ENCODE results near the gene ACVRL1.

DNA sequence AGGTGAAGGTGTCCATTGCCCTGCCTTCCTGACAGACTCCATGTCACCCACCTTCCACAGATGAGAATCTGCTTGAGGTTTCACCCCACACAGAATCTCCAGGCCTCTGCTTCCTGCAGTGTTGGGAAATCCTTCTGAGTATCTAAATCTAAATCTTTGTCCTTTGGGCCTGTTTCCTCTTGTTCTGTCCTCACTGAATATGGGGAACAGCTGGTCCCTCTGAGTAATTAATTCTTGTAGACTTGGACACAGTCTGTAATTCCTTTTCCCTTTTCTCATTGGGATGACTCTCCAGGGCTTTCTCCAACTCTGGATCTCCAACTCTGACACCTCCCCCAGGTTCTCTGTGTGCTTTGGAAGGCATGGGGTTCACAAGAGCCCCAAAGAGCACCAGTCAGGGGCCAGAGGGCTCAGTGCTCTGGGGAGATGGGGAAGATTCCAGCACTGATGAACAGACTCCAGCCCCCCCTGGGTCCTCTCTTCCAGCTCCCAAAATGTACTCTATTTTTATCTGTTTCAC lies 2.3 kb upstream of the ACVRL1 start:
- TF ChIP-seq, protein P1, sequence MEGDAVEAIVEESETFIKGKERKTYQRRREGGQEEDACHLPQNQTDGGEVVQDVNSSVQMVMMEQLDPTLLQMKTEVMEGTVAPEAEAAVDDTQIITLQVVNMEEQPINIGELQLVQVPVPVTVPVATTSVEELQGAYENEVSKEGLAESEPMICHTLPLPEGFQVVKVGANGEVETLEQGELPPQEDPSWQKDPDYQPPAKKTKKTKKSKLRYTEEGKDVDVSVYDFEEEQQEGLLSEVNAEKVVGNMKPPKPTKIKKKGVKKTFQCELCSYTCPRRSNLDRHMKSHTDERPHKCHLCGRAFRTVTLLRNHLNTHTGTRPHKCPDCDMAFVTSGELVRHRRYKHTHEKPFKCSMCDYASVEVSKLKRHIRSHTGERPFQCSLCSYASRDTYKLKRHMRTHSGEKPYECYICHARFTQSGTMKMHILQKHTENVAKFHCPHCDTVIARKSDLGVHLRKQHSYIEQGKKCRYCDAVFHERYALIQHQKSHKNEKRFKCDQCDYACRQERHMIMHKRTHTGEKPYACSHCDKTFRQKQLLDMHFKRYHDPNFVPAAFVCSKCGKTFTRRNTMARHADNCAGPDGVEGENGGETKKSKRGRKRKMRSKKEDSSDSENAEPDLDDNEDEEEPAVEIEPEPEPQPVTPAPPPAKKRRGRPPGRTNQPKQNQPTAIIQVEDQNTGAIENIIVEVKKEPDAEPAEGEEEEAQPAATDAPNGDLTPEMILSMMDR (IDR thresholded peaks at IDR 0.05; ENCODE audit: low read length) = no peak
- no peak for TF ChIP-seq EZH2 (IDR thresholded peaks at IDR 0.05; ENCODE audit: borderline replicate concordance, low read length)

Measured in OCI-LY1 (cell line).